Activated CD8-positive, alpha-beta memory T cell treated with anti-CD3 and anti-CD28 coated beads, Interleukin-2, amount 50 U/mL, for 24 hours (primary cell): ENCODE measurements around the gene PPP4R1.

ENCODE experiments used
- DNase-seq: peaks from one replicate; pipeline ENCODE4 v3.0.0-alpha.2; 2020; ENCODE audit errors: extremely low read depth

PPP4R1 gene

GRCh38 chr18:9587924-9588323, 26.4 kb downstream of the PPP4R1 start:
- no peak for DNase-seq

- DNase-seq: no peak
Measured at GRCh38 chr18:9586814-9587213, 27.5 kb downstream of the PPP4R1 start.

GRCh38 chr18:9581667-9582066, 32.7 kb downstream of the PPP4R1 start:
- no peak for DNase-seq

- no peak for DNase-seq
Measured at GRCh38 chr18:9578306-9578705, 36.1 kb downstream of the PPP4R1 start.

- DNase-seq: no peak
Measured at GRCh38 chr18:9577361-9577760, 37.0 kb downstream of the PPP4R1 start.

GRCh38 chr18:9575558-9575957, 38.8 kb downstream of the PPP4R1 start:
- DNase-seq: no peak

GRCh38 chr18:9574473-9575115, 39.8 kb downstream of the PPP4R1 start:
- DNase-seq: no peak

- no peak for DNase-seq
Measured at GRCh38 chr18:9571546-9571945, 42.8 kb downstream of the PPP4R1 start.

- DNase-seq: no peak
Measured at GRCh38 chr18:9570255-9570654, 44.1 kb downstream of the PPP4R1 start.

GRCh38 chr18:9569178-9569577, 45.2 kb downstream of the PPP4R1 start:
- DNase-seq: no peak

GRCh38 chr18:9568186-9568585, 46.2 kb downstream of the PPP4R1 start:
- no peak for DNase-seq

GRCh38 chr18:9565407-9565806, 49.0 kb downstream of the PPP4R1 start:
- no peak for DNase-seq

- DNase-seq: no peak
Measured at GRCh38 chr18:9563331-9563730, 51.0 kb downstream of the PPP4R1 start.

GRCh38 chr18:9562584-9562983, 51.8 kb downstream of the PPP4R1 start:
- DNase-seq: no peak

GRCh38 chr18:9561759-9562158, 52.6 kb downstream of the PPP4R1 start:
- no peak for DNase-seq

- DNase-seq: no peak
Measured at GRCh38 chr18:9559253-9559652, 55.1 kb downstream of the PPP4R1 start.

GRCh38 chr18:9558387-9559064, 55.8 kb downstream of the PPP4R1 start:
- no peak for DNase-seq

GRCh38 chr18:9557250-9557943, 57.0 kb downstream of the PPP4R1 start:
- no peak for DNase-seq

- DNase-seq: no peak
Measured at GRCh38 chr18:9552616-9553015, 61.7 kb downstream of the PPP4R1 start.

- DNase-seq: no peak
Measured at GRCh38 chr18:9552191-9552590, 62.2 kb downstream of the PPP4R1 start.

- DNase-seq: no peak
Measured at GRCh38 chr18:9550429-9550828, 63.9 kb downstream of the PPP4R1 start.

GRCh38 chr18:9549405-9549804, 65.0 kb downstream of the PPP4R1 start:
- DNase-seq: no peak

GRCh38 chr18:9547782-9548181, 66.6 kb downstream of the PPP4R1 start:
- no peak for DNase-seq
